Astrocyte (in vitro differentiated cells and primary cell): ENCODE measurements around the gene KIAA1586. TPM values are rescaled to one million over a fixed set of nuclear protein-coding genes. Genes with fewer than 3 reads are reported as not detected.
A peak's percentile ranks its signal among the peaks of the same experiment; 100 is the strongest.

Source experiments
- DNase-seq: peaks from one replicate; pipeline ENCODE4 v3.0.0-alpha.2; 2010; ENCODE audit warnings: low read depth
- FAIRE-seq: peaks from 2 replicates; lab custom pipeline; 2011; peaks lifted over from hg19 to GRCh38; lab: Jason Lieb, UNC
- H2AFZ ChIP-seq: 2 replicates; pipeline ENCODE4 v1.6.0; 2012; ENCODE audit warnings: low read depth, low read length, inconsistent platforms
- H3K27ac ChIP-seq: 2 replicates; pipeline ENCODE4 v1.5.1; 2011; ENCODE audit warnings: low read depth, low read length, inconsistent platforms
- H3K27me3 ChIP-seq: 2 replicates; pipeline ENCODE4 v1.6.0; 2011; ENCODE audit warnings: low read length, inconsistent platforms; ENCODE audit not compliant: insufficient read depth
- H3K36me3 ChIP-seq: 2 replicates; pipeline ENCODE4 v1.5.1; 2011; ENCODE audit warnings: low read length, inconsistent platforms; ENCODE audit not compliant: insufficient read depth
- H3K4me1 ChIP-seq: 2 replicates; pipeline ENCODE4 v1.5.1; 2011; ENCODE audit warnings: low read length, inconsistent platforms; ENCODE audit not compliant: insufficient read depth
- H3K4me2 ChIP-seq: 2 replicates; pipeline ENCODE4 v1.6.0; 2012; ENCODE audit warnings: low read length, inconsistent platforms
- H3K4me3 ChIP-seq: 2 replicates; pipeline ENCODE4 v1.5.1; 2011; ENCODE audit warnings: low read depth, mild to moderate bottlenecking, low read length, inconsistent platforms; ENCODE audit not compliant: insufficient read depth
- H3K79me2 ChIP-seq: 2 replicates; pipeline ENCODE4 v1.6.0; 2012; ENCODE audit warnings: mild to moderate bottlenecking, low read length, inconsistent platforms; ENCODE audit not compliant: insufficient read depth
- H3K9ac ChIP-seq: 2 replicates; pipeline ENCODE4 v1.6.0; 2012; ENCODE audit warnings: mild to moderate bottlenecking, low read length, inconsistent platforms
- H3K9me3 ChIP-seq: 2 replicates; pipeline ENCODE4 v1.5.1; 2012; ENCODE audit warnings: low read depth, mild to moderate bottlenecking, low read length, inconsistent platforms; ENCODE audit not compliant: insufficient read depth
- H4K20me1 ChIP-seq: 2 replicates; pipeline ENCODE4 v1.6.0; 2012; ENCODE audit warnings: low read length, inconsistent platforms; ENCODE audit not compliant: insufficient read depth
- H3K27ac Mint-ChIP-seq: one replicate; pipeline ENCODE4 v1.8.0; 2021; ENCODE audit warnings: mild to moderate bottlenecking, mixed read lengths; ENCODE audit not compliant: unreplicated experiment
- H3K27me3 Mint-ChIP-seq: one replicate; pipeline ENCODE4 v1.8.0; 2021; ENCODE audit warnings: low read depth, mixed read lengths; ENCODE audit not compliant: unreplicated experiment
- H3K36me3 Mint-ChIP-seq: one replicate; pipeline ENCODE4 v1.8.0; 2021; ENCODE audit warnings: low read depth, mixed read lengths; ENCODE audit not compliant: unreplicated experiment
- H3K4me1 Mint-ChIP-seq: one replicate; pipeline ENCODE4 v1.8.0; 2021; ENCODE audit warnings: low read depth, mixed read lengths; ENCODE audit not compliant: unreplicated experiment
- H3K4me3 Mint-ChIP-seq: one replicate; pipeline ENCODE4 v1.8.0; 2021; ENCODE audit warnings: mild to moderate bottlenecking, moderate library complexity, mixed read lengths; ENCODE audit not compliant: unreplicated experiment
- H3K9me3 Mint-ChIP-seq: one replicate; pipeline ENCODE4 v1.8.0; 2021; ENCODE audit warnings: mild to moderate bottlenecking, mixed read lengths; ENCODE audit not compliant: unreplicated experiment
- EZH2 ChIP-seq: IDR thresholded peaks from 2 replicates; pipeline ENCODE4 v1.6.1; 2012; ENCODE audit warnings: mild to moderate bottlenecking, low read length, inconsistent platforms; ENCODE audit not compliant: insufficient read depth
- total RNA-seq: library from RNA; stranded (reverse); gene quantifications from 2 replicates; pipeline ENCODE4 v1.2.1, GENCODE V29; 2021
- TF ChIP-seq, protein P1 (sequence below): IDR thresholded peaks from 2 replicates; pipeline ENCODE4 v1.5.1; 2011; ENCODE audit warnings: low read depth, mild to moderate bottlenecking, inconsistent platforms, low read length, moderate library complexity; ENCODE audit not compliant: insufficient read depth

Gene KIAA1586
- total RNA-seq, 1 donor from 2014 or later = 17.6 TPM

DNA sequence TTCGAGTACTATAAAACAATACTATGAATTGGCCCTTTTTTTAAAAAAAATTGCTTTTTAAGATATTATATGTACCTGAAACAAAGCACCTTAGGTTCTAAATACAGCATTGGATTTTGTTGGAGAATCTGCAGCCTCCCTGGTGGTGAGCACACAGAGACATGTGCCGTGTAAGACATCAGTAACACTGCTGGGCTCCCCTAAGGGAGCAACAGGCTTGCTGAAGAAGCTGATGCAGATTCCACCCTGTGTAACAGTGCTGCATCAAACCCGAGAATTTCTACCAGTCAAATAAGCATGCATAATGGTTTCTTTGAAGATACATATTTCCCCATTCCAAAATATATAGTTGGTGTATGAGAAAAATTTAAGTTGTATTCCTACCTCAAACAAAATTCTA, 17.4 kb downstream of the KIAA1586 start:
- Histone ChIP-seq H3K36me3 (peaks cover 18% of the 10 kb centered on the region), H3K27me3 (no peaks in the 10 kb centered on the region), H2AFZ (no peak overlapping the region), H3K9ac (no peak overlapping the region), H3K9me3 (no peaks in the 10 kb centered on the region), H3K4me1 (peaks cover 13% of the 10 kb centered on the region), H3K4me3 (no peak overlapping the region), H3K79me2 (no peaks in the 10 kb centered on the region), H4K20me1 (no peaks in the 10 kb centered on the region), H3K4me2 (no peak overlapping the region), H3K27ac (no peak overlapping the region)
- TF ChIP-seq, protein P1, sequence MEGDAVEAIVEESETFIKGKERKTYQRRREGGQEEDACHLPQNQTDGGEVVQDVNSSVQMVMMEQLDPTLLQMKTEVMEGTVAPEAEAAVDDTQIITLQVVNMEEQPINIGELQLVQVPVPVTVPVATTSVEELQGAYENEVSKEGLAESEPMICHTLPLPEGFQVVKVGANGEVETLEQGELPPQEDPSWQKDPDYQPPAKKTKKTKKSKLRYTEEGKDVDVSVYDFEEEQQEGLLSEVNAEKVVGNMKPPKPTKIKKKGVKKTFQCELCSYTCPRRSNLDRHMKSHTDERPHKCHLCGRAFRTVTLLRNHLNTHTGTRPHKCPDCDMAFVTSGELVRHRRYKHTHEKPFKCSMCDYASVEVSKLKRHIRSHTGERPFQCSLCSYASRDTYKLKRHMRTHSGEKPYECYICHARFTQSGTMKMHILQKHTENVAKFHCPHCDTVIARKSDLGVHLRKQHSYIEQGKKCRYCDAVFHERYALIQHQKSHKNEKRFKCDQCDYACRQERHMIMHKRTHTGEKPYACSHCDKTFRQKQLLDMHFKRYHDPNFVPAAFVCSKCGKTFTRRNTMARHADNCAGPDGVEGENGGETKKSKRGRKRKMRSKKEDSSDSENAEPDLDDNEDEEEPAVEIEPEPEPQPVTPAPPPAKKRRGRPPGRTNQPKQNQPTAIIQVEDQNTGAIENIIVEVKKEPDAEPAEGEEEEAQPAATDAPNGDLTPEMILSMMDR = no peak
- TF ChIP-seq EZH2 = no peak
- DNase-seq (no peak), FAIRE-seq (no peak)
- H3K9me3 Mint-ChIP-seq = no peaks in the 10 kb centered on the region
- H3K27ac Mint-ChIP-seq = no peak overlapping the region
- peaks cover 3% of the 10 kb centered on the region for H3K36me3 Mint-ChIP-seq
- no peak overlapping the region for H3K4me3 Mint-ChIP-seq
- peaks cover 9% of the 10 kb centered on the region for H3K4me1 Mint-ChIP-seq
- H3K27me3 Mint-ChIP-seq = no peaks in the 10 kb centered on the region

DNA sequence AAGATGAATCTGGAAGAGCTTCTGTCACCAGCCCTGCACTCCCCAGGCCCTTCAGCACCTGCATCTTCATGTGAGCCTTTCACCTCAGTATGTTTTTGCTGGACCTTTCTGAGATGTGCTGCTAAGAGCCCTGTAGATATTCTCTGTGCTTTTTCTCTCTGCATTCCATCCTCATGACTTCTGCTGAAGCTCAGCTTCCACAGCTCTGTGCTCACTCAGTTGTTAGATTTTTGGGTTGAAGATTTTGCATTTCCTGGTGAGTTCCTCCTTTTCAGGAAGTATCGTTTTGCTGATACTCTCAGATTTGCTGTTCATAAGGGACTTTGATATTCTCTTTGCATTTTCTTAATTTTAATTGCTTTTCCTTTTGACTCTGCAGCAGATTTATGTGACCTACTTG, 18.3 kb downstream of the KIAA1586 start:
- H3K4me1 Mint-ChIP-seq = peaks cover 9% of the 10 kb centered on the region
- no peak overlapping the region for H3K27ac ChIP-seq
- H3K4me3 ChIP-seq = no peak overlapping the region
- H2AFZ ChIP-seq = no peak overlapping the region
- FAIRE-seq (peak; percentile 76), DNase-seq (peak; percentile 22)
- no peaks in the 10 kb centered on the region for H3K27me3 ChIP-seq
- no peaks in the 10 kb centered on the region for H3K9me3 ChIP-seq
- H3K27ac Mint-ChIP-seq = peak overlapping the region; percentile 7
- H4K20me1 ChIP-seq = no peaks in the 10 kb centered on the region
- peaks cover 18% of the 10 kb centered on the region for H3K36me3 ChIP-seq
- H3K9me3 Mint-ChIP-seq = no peaks in the 10 kb centered on the region
- H3K36me3 Mint-ChIP-seq = peaks cover 3% of the 10 kb centered on the region
- no peak overlapping the region for H3K4me3 Mint-ChIP-seq
- TF ChIP-seq, protein P1 = no peak
- no peak for TF ChIP-seq EZH2
- H3K27me3 Mint-ChIP-seq = no peaks in the 10 kb centered on the region
- H3K9ac ChIP-seq = peak overlapping the region; percentile 14
- H3K4me2 ChIP-seq = no peak overlapping the region
- H3K79me2 ChIP-seq = no peaks in the 10 kb centered on the region
- peaks cover 13% of the 10 kb centered on the region for H3K4me1 ChIP-seq

DNA sequence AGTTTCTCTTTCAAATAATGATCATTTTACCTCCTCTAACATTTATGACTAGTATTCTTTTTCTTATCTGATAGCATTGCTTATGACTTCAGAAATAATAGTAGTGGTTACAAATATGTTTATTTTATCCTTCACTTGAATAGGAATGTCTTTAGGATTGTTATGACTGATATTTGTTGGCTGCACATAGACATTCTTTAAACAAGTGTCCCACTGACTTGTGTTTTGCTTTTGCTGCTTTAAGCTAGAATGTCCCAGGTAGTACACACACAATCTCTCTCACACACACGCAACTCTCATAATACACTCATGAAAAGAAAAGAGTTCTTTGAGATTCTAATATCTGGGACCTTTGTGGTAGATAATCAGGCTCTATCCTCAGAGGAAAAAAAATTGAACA, 21.6 kb downstream of the KIAA1586 start:
- Histone ChIP-seq H3K4me3 (no peak overlapping the region), H3K9me3 (no peaks in the 10 kb centered on the region), H3K4me1 (peaks cover 13% of the 10 kb centered on the region), H3K9ac (peak overlapping the region; percentile 37), H4K20me1 (no peaks in the 10 kb centered on the region), H3K36me3 (peaks cover 3% of the 10 kb centered on the region), H3K27me3 (no peaks in the 10 kb centered on the region), H3K4me2 (peak overlapping the region; percentile 24), H3K79me2 (no peaks in the 10 kb centered on the region), H2AFZ (no peak overlapping the region), H3K27ac (peak overlapping the region; percentile 71)
- FAIRE-seq (peak; percentile 23), DNase-seq (peak; percentile 77)
- Mint-ChIP-seq H3K9me3 (no peaks in the 10 kb centered on the region), H3K36me3 (peaks cover 2% of the 10 kb centered on the region), H3K27ac (no peak overlapping the region), H3K4me1 (peaks cover 9% of the 10 kb centered on the region), H3K27me3 (no peaks in the 10 kb centered on the region), H3K4me3 (no peak overlapping the region)
- no peak for TF ChIP-seq EZH2
- TF ChIP-seq, protein P1 = no peak
